Kidney capillary endothelial cell (primary cell): Measurements from ENCODE around the gene INSM1.

Experiments
- DNase-seq: peaks from one replicate; pipeline ENCODE4 v3.0.0-alpha.2; 2018; ENCODE audit warnings: low spot score

Gene INSM1

GRCh38 chr20:20362774-20363433, 5.0 kb upstream of the INSM1 start:
- DNase-seq = no peak

DNA sequence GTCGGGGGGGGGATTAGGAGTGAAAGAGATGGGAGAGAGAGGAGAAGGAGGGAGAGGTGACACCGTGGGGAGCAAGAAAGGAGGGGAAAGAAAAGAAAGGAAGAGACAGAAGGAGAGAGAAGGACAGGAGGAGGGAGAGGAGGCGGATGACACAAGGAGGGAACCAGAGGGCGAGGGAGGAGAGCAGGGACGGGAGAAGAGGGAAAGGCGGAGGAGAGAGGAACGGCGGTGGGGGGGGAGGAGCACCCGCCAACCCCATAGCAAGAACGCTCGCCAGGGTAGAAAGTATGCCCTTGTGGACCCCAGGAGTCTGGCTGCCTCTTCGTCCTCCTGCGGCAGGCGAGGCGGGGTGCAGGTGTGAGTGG, 4.5 kb upstream of the INSM1 start:
- DNase-seq = no peak

DNA sequence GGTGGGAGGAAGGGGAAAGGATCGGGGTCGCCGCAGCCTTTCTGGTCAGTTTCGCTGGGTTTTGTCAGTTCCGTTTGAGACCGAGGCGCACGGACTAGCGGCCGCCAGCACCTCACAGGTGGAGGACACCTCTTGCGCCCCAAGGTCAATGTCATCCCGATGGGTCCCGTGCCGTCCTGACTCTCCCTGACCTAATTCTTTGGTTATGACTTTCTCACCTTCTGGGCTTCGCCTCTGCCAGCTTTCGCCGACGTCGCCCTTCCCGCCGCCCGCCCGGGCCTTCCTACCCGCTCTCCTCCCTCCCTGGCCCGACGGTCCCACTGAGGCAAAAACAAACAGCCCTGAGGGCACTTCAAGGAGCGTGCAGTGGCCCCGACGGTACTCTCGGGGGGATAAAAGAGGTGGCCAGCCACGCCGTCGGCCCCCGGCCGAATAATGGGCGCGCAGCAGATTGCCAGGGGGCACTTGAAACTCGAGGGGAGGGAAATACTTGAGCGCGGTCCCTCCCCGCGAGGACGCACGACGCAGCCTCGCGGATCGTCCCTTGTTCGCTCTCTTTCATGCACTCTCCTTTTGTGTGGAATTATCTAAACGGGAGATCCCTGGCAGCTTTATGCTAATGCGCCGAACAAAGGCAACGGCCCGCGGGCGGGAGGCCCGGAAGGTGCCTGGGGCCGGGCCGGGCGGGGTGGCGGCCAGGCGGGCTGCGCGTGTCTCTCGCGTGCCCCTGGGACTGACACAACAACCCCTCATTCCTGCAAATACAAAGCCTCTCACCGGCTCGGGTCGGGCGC, 3.9 kb upstream of the INSM1 start:
- DNase-seq = no peak

DNA sequence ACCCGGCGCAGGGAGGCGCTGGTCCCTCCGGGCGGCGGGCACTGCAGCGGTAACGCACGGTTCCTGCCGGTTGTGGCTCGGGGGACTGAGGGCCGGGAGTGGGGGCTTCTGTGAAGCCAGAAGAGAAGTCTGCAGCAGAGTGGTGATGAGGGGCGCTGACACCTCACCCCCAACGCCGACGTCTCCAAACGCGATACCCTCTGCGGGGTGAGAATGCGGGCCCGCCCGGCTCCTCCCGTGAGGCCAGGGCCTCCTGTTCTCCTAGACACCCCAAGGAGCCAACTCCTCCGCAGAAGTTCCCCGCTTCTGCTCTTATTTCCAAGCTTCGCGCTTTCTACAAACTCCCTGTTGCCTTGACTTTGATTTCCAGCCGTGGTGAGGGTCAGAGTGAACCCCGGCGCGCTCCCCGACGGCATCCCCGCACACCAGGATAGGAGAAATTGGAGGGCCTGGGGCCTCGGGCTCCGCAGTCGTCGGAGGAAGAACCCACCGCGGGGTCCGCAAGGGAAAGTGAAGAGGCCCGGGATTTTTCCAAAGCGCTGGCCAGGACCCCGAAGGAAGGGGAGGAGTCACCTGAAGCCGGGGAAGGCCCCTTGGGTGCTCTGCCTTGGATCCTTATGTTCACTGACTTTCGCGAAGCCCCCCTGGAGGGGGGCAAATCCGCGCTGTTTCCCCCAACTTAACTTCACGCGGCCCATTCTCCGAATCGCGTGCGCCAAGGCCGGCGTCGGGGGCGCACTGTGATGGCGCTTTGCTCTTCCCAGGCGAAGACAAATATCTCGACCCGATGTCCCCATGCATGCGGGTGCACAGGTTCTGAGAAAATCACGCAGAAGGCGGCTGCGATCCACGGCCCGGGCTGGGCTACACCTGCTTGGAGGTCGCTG, 3.1 kb upstream of the INSM1 start:
- DNase-seq = no peak

DNA sequence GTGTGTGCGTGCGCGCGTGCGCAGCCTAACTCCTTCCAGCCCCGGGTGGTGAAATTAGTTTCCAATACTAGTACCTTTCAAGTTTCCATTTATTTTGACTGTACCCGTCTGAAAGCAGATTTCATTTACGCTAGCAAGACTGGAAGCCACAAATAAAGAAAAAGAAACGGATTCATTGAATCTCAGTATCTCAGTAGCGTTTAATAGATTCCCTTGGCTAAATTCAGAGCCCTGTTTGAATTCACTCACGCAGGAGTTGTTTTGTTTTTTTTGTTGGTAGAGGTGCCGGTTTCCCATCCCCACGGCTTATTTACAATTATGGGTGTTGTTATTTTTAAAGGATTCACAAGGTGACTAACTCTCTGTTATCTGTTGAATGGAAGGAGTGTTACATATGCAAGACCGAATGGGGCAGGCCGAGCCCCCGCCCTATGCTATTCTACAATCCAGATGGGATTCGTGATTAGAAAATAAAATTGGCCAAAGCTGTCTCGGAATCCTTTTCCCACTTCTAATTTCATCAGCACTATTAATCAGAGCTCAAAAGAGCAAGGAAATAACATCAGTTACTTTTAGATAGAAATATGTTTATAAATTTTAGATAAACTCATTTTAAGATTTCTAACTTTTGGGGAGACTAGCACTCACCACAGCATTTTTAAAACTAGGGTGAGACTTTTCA, 2.3 kb upstream of the INSM1 start:
- DNase-seq = no peak

DNA sequence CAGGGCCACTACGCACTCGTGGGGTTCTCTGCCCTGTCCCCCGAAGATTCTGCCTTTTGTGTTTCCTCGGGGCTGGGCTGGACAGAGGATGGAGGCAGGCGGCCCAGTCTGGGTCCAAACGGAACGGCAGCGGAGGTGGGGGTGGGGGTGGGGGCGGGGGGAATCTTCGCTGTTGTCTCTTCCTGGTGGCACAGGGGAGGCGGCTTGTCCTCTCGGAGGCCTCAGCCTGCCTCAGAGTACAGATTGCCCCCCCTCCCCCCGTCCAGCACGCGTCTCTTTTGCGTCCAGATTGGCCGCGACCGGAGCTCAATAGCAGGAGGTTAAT, 1.4 kb upstream of the INSM1 start:
- DNase-seq = no peak

DNA sequence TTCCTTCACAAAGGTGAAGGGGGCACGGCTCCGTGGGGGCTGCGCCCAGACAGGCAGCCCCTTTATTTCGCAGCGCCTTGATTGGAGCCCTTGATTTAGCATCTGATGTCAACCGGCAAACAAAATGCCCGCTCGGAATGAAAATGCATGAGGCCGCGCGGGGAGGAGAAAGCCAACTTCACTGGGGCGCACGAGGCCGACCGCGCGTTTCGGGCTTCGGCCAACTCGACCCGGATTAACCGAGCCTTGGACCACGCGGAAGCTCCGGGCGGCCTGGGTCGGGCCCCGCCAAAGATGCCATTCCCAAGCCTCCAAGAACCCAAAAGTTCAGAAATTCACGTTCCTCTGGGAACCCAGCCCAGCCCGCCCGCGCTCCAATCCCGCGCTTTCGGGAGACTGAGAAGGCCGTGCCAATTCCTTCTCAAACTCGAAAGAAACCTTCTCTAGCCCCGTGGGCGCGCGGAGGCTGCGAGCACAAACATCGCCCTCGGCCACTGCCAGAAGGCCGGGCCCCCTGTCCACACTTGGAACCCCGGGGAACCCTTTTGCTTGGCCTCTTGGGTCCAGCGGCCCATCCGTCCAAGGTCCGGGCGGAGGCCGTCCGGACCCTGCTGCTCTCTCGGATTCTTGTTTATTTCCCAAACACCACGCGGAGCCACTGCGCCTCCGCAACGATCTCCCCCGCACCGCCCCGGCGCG, 879 bp upstream of the INSM1 start:
- no peak for DNase-seq

DNA sequence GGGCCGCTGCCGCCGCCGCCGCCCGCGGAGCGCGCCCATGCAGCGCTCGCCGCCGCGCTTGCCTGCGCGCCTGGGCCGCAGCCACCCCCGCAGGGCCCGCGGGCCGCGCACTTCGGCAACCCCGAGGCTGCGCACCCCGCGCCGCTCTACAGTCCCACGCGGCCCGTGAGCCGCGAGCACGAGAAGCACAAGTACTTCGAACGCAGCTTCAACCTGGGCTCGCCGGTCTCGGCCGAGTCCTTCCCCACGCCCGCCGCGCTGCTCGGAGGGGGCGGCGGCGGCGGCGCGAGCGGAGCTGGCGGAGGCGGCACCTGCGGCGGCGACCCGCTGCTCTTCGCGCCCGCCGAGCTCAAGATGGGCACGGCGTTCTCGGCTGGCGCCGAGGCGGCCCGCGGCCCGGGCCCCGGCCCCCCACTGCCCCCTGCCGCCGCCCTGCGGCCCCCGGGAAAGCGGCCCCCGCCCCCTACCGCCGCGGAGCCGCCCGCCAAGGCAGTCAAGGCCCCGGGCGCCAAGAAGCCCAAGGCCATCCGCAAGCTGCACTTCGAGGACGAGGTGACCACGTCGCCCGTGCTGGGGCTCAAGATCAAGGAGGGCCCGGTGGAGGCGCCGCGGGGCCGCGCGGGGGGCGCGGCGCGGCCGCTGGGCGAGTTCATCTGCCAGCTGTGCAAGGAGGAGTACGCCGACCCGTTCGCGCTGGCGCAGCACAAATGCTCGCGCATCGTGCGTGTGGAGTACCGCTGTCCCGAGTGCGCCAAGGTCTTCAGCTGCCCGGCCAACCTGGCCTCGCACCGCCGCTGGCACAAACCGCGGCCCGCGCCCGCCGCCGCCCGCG, 730 bp downstream of the INSM1 start:
- no peak for DNase-seq

DNA sequence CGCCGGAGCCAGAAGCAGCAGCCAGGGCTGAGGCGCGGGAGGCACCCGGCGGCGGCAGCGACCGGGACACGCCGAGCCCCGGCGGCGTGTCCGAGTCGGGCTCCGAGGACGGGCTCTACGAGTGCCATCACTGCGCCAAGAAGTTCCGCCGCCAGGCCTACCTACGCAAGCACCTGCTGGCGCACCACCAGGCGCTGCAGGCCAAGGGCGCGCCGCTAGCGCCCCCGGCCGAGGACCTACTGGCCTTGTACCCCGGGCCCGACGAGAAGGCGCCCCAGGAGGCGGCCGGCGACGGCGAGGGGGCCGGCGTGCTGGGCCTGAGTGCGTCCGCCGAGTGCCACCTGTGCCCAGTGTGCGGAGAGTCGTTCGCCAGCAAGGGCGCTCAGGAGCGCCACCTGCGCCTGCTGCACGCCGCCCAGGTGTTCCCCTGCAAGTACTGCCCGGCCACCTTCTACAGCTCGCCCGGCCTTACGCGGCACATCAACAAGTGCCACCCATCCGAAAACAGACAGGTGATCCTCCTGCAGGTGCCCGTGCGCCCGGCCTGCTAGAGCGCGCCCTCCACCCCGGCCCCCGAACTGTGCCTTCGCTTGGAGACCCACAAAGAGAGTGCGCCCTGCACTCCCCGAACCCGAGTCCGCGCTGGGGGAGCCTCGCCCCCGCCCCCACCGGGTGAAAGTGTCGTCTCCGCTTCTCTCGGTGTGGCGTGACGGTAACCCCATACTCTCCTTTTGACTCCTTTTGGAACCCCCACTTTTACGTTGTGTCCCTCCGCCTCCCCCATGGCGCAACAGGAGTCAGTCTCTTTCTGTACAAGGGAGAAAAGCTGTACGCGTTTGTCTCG, 1.6 kb downstream of the INSM1 start:
- no peak for DNase-seq

DNA sequence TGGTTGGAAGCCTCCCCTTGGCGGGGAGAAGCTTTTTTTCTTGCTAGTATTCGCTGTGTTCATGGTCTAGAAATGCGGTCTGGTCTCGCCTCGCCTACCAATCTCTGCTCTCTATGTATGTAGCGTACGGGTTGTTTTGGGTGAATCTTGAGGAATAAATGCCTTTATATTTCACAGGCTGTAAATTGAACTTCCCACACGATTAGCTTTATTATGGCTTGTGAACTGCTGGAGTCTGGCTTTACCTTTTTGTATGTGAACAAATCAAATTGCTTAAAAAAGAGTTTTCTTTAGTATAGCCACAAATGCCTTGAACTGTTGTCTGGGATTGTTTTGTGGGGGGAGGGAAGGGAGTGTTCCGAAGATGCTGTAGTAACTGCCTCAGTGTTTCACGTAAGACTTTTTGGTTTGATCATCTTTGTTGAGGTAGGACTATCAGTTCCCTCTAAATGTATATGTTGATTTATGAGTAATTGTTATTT, 2.2 kb downstream of the INSM1 start:
- no peak for DNase-seq

DNA sequence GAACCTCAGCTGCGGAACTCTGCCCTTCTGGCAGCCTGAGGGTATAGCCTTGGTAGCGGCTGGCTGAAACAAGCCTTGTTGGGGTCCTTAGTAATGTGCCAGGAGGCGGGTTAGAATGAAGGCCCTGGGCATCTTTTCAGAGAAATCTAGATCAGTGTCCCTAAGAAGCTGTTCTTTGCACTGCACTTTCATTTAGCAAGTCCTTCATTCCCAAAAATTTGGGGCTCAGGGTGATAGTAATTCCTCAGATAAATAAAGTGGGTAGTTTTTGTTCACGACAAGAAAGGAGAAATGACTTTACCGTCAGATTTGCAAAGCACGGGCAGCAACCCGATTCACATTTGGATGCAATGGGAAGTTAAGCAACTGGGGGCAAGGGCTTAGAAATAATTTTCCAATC, 3.2 kb downstream of the INSM1 start:
- no peak for DNase-seq

GRCh38 chr20:20371681-20372080, 3.8 kb downstream of the INSM1 start:
- no peak for DNase-seq

DNA sequence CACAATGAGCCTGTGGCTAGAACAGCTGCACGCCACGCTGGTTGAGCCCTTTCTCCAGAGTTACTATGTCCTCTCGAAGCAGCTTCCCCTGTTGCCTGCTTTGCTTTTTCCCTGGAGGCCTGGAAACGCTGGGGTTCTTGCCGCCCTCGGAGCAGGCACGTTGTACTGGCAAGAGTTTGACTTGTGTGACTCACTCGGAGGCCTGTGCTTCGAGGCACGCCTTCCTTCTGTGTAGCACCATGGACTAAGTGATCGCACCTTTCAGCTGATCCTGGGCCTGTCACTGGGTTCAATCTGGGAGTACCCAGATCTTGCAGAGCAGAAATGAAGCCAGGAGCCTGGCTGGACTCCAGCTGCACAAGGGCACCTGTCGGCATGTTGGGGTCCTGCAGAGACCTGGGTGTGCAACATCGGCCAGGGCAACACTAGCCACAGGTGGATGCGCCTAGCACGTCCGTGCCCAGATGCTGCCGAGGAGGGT, 5.2 kb downstream of the INSM1 start:
- DNase-seq = no peak

DNA sequence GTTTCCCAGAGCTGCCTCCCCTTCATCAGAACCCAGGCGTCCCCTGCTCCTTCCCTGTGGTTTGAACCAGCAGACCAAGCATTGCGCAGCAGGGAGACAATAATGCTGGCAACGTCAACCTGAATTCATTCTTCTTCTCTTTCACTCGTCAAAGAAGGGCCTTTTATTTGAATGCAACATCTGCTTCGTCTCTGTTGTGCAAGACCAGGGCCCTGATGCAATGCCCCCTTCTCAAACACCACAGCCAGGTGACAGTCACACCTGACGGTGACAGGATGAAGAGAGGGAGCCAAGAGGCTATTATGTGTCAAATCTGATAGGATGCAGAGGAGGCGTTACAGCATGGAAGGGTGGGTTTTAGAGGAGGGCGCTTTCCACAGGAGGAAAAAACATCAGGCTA, 8.0 kb downstream of the INSM1 start:
- DNase-seq = no peak

DNA sequence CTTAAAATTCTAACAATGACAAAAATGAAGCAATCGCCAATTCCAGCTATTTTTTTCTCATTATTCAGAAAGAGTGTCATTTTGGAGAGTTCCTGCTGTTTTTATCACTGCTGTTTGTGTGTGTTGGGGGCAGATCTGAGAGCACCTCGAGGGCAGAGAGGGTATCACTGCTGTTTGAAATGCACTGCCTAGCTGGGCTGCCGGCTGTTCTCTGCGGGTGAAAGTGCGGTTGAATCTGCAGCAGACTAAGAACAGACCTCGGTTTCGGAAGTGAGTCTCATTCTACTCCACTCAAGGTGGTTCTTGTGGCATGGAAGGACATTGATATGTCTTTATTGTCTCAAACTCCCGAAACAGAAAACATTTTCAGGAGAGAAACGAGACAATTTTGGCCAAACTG, 18.3 kb downstream of the INSM1 start:
- DNase-seq = no peak

- no peak for DNase-seq
These were observed 22.5 kb downstream of the INSM1 start for GRCh38 chr20:20390393-20390792.

DNA sequence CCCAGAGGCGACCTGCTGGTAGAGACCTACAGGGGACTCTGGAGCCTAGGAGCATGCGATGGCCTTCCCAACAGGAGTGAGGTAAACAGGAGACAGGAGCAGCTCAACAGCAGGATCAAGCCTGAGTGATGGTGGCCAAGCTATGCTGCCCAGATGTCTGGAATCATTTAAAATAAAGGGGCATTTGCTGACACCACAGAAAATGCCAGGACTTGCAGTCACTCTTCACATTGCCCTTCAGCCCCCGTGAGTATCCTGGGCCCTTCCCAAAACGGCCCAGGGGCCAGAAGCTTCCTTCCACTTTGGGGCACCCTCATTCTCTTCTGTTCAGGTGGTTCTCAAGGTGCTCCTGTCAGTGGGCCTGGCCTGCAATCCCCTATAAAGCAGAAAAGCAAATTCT, 23.2 kb downstream of the INSM1 start:
- DNase-seq = no peak

DNA sequence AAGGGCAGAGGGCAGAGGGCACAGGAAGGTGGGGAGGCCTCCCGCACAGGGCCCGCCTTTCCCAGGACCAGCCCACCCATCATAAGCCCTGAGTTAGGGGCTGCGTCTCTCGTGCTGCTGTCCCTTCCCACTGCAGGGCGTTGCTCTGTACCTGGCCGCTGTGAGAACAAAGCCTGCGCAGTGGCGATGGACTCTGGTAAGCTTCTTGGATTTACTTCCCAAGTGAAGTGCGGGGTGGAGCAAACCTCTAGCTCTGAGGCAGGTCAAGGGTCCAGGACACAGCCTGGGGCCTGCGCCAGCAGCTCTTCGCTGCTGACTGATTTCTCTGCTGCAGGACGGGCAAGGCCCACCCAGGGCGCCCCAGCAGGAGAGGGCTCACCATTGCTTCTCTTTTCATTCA, 23.9 kb downstream of the INSM1 start:
- DNase-seq = no peak

- no peak for DNase-seq
These were observed 25.6 kb downstream of the INSM1 start for GRCh38 chr20:20393207-20394120.
